ENCODE results near the gene KPNA3.
"Not testable (repeated sequence)": the region's sequence is repeated elsewhere in the genome, so short reads cannot be mapped to it uniquely, and the experiment has no call there.

KPNA3 gene

GRCh38 chr13:49810567-49811526, 18.4 kb upstream of the KPNA3 start:
- no peak overlapping the region for H3K27ac ChIP-seq
- peak; percentile 17 for DNase-seq (ENCODE audit: low spot score)
- POLR2A ChIA-PET (ENCODE audit: low non-redundant PET), result no interaction called here
- TF ChIP-seq CTCF (conservative IDR thresholded peaks at IDR 0.05; ENCODE audit: low read depth), result no peak
- CTCF ChIA-PET, result no interaction called here

- no peak overlapping the region for H3K27ac ChIP-seq
- no peak for DNase-seq (ENCODE audit: low spot score)
- POLR2A ChIA-PET (ENCODE audit: low non-redundant PET), result interaction anchor here (0.6 kb wide), 1 partner anchor 11 kb away, joined by 3 read pairs; no protein-coding TSS in a partner anchor
- TF ChIP-seq CTCF (conservative IDR thresholded peaks at IDR 0.05; ENCODE audit: low read depth), result no peak
- CTCF ChIA-PET, result no interaction called here
Measured at GRCh38 chr13:49807681-49808080, 15.2 kb upstream of the KPNA3 start.

- ChIA-PET POLR2A (ENCODE audit: low non-redundant PET) (no interaction called here), CTCF (interaction anchor here (0.6 kb wide), 1 partner anchor 13 kb away, joined by 3 read pairs; no protein-coding TSS in a partner anchor)
- TF ChIP-seq CTCF (conservative IDR thresholded peaks at IDR 0.05; ENCODE audit: low read depth), result no peak
- peak; percentile 57 for DNase-seq (ENCODE audit: low spot score)
- H3K27ac ChIP-seq, result no peak overlapping the region
Measured at GRCh38 chr13:49806126-49806536, 13.6 kb upstream of the KPNA3 start.

GRCh38 chr13:49803047-49803446, 10.6 kb upstream of the KPNA3 start:
- H3K27ac ChIP-seq; DNase-seq (ENCODE audit: low spot score); CTCF ChIA-PET: not testable (repeated sequence)
- POLR2A ChIA-PET (ENCODE audit: low non-redundant PET), result interaction anchor here (0.6 kb wide), 1 partner anchor 10 kb away, joined by 5 read pairs; the partner anchor contains the start of gene KPNA3

- POLR2A ChIA-PET (ENCODE audit: low non-redundant PET), result interaction anchor here (0.6 kb wide), 1 partner anchor 10 kb away, joined by 5 read pairs; the partner anchor contains the start of gene KPNA3
- TF ChIP-seq CTCF (conservative IDR thresholded peaks at IDR 0.05; ENCODE audit: low read depth), result no peak
- DNase-seq (ENCODE audit: low spot score), result no peak
- CTCF ChIA-PET, result interaction anchor here (0.8 kb wide), 1 partner anchor 1109 kb away, joined by 3 read pairs; no protein-coding TSS in a partner anchor
- no peak overlapping the region for H3K27ac ChIP-seq
Measured at GRCh38 chr13:49802426-49802825, 9.9 kb upstream of the KPNA3 start.

- peak; percentile 37 for DNase-seq (ENCODE audit: low spot score)
- CTCF ChIA-PET, result interaction anchor here (0.7 kb wide), 1 partner anchor 74 kb away, joined by 3 read pairs; no protein-coding TSS in a partner anchor
- peak overlapping the region; percentile 96 for H3K27ac ChIP-seq
- no peak for TF ChIP-seq CTCF (conservative IDR thresholded peaks at IDR 0.05; ENCODE audit: low read depth)
- POLR2A ChIA-PET (ENCODE audit: low non-redundant PET), result no interaction called here
Measured at GRCh38 chr13:49791711-49792549, 552 bp downstream of the KPNA3 start.
